Psoas muscle (tissue), 8 donors: ENCODE results near the gene HLA-A. TPM values are rescaled to one million over a fixed set of nuclear protein-coding genes. Genes with fewer than 3 reads are reported as not detected.
A peak's percentile ranks its signal among the peaks of the same experiment; 100 is the strongest.

Experiments
- ATAC-seq, 4 donors: fragments of 200-7000 bp; cut with Tn5 transposase; one replicate each; pipeline ENCODE4 v1.9.1; 2020; ENCODE audit warnings: moderate library complexity in 3 of 4, mild to moderate bottlenecking in 2 of 4
- DNase-seq, 2 donors: peaks; one replicate each; pipeline ENCODE4 v3.0.0-alpha.2; 2020
- H3K27ac ChIP-seq: fragments of 200-600 bp; one replicate; pipeline ENCODE4 v1.8.0; 2022
- H3K27me3 ChIP-seq, 3 donors: fragments of 200-600 bp in 1 of 3; one replicate each; pipeline versions ENCODE4 v1.6.1 to v1.8.0; 2013 to 2022; ENCODE audit warnings: low read length in 2 of 3, mild to moderate bottlenecking in 2 of 3, moderate library complexity in 1 of 3; ENCODE audit not compliant: insufficient read depth in 3 of 3
- H3K36me3 ChIP-seq, 2 donors: fragments of 200-600 bp in 1 of 2; one replicate each; pipeline versions ENCODE4 v1.6.1 to v1.8.0; 2013 to 2022; ENCODE audit warnings: low read depth in 1 of 2, mild to moderate bottlenecking in 1 of 2, moderate library complexity in 1 of 2; ENCODE audit not compliant: insufficient read depth in 1 of 2
- H3K4me1 ChIP-seq: fragments of 200-600 bp; one replicate; pipeline ENCODE4 v1.8.0; 2022
- H3K4me3 ChIP-seq: fragments of 200-600 bp; one replicate; pipeline ENCODE4 v1.8.0; 2022; ENCODE audit warnings: mild to moderate bottlenecking
- H3K9me3 ChIP-seq: fragments of 200-600 bp; one replicate; pipeline ENCODE4 v1.8.0; 2022
- WGBS, 3 donors: extraction: QIAGEN DNeasy Blood & Tissue Kit; methylation state at CpG; one replicate each; pipeline versions ENCODE4 v1.1.6 to v1.1.7; 2013; 5-methylcytosine and 5-hydroxymethylcytosine counted together
- intact Hi-C, 2 donors: fragments of 100-400 bp; cut with DNase I; formaldehyde crosslinking; loops; one replicate each; pipeline versions ENCODE4 v1.11.0 to v1.14.2; 2022
- polyA plus RNA-seq, 3 donors: library from polyadenylated mRNA; stranded (reverse); fragments of 200-250 nt; gene quantifications; one replicate each; pipeline ENCODE4 v1.2.3, GENCODE V29; 2013
- total RNA-seq, 4 donors: library from RNA; stranded (reverse); fragmentation: NEBNext Ultra II Directional in 2 of 4; extraction: Animal tissue kit (Norgen Biotek cat#: 25700) in 2 of 4; gene quantifications; one replicate each; pipeline versions ENCODE4 v1.2.1 to v1.2.4, GENCODE V29; 2021 to 2023
- TF ChIP-seq, protein P1 (sequence below): fragments of 200-600 bp; IDR thresholded peaks from one replicate; pipeline ENCODE4 v1.8.0; 2022; ENCODE audit warnings: antibody characterized with exemption
- donor health status: healthy with polysubstance abuse.
- donor health status: DM: no; HTN: no; CAD: no; lungs with moderate emphysema.
- donor health status: Bipolar disorder and iron deficiency.
- donor health status: healthy.
- donor health status: DM: yes; HTN: yes; CAD: no.
- donor health status: DM: no; HTN: no; CAD: no.
- donor health status: DM: no; HTN: no; CAD: no.
- donor health status: DM: yes; HTN: yes; CAD: no.

The HLA-A gene
- total and polyA plus RNA-seq, 7 donors, result 86.6 to 290 (median 165) TPM

DNA sequence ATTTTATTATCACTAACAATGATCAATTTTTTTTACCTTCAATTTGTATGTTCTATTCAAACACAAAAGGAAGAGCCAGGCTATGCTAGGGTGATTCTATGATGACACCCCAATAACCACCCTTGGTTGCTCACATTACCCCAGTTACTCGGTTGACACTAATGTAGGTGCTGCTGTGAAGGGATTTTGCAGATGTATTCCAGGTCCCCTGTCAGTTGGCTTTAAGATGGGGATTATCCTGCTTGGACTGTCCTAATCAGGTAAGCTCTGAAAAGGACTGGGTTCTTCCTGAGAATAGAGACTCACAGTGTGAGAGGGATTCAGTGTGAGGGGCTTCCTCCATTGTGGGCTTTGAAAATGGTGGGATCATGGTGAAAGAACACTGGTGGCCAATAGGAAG lies 11.9 kb downstream of the HLA-A start:
- H3K27ac ChIP-seq, result peak overlapping the region; percentile 71
- H3K4me1 ChIP-seq, result no peaks in the 10 kb centered on the region
- TF ChIP-seq, protein P1, sequence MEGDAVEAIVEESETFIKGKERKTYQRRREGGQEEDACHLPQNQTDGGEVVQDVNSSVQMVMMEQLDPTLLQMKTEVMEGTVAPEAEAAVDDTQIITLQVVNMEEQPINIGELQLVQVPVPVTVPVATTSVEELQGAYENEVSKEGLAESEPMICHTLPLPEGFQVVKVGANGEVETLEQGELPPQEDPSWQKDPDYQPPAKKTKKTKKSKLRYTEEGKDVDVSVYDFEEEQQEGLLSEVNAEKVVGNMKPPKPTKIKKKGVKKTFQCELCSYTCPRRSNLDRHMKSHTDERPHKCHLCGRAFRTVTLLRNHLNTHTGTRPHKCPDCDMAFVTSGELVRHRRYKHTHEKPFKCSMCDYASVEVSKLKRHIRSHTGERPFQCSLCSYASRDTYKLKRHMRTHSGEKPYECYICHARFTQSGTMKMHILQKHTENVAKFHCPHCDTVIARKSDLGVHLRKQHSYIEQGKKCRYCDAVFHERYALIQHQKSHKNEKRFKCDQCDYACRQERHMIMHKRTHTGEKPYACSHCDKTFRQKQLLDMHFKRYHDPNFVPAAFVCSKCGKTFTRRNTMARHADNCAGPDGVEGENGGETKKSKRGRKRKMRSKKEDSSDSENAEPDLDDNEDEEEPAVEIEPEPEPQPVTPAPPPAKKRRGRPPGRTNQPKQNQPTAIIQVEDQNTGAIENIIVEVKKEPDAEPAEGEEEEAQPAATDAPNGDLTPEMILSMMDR, result no peak
- no peaks in the 10 kb centered on the region for H3K27me3 ChIP-seq
- no peaks in the 10 kb centered on the region for H3K36me3 ChIP-seq
- DNase-seq, result no peak
- no peaks in the 10 kb centered on the region for H3K9me3 ChIP-seq
- WGBS, 3 donors, result 0 to 82% (median 0%) methylated on average over 1 of the region's 1 CpG
- ATAC-seq, result no peak
- intact Hi-C loops, result no loop called here
- no peak overlapping the region for H3K4me3 ChIP-seq

DNA sequence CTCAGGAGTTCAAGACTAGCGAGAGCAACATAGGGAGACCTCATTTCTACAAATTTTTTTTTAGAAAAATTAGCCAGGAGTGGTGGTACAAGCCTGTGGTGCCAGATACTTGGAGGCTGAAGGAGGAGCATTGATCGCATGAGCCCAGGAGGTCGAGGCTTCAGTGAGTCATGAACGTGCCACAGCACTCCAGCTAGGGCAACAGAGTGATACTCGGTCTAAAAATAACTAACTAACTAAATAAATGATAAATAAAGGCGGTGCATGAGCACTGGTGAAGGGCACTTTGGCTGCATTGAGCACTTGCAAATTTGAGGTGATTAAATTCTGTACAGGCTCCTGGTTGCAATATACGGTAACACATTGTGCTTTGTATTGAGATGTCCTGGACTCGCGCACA lies 13.5 kb downstream of the HLA-A start:
- WGBS, 3 donors, result 62 to 85% (median 66%) methylated on average over 9 of the region's 9 CpGs
- Histone ChIP-seq H3K4me1 (no peaks in the 10 kb centered on the region), H3K36me3 (no peaks in the 10 kb centered on the region), H3K27ac (peak overlapping the region; percentile 4), H3K9me3 (no peaks in the 10 kb centered on the region), H3K27me3 (no peaks in the 10 kb centered on the region), H3K4me3 (no peak overlapping the region)
- ATAC-seq (peak; percentile 35 to 49 (median 42)), DNase-seq (no peak)
- TF ChIP-seq, protein P1, result no peak
- intact Hi-C loops, result no loop called here

DNA sequence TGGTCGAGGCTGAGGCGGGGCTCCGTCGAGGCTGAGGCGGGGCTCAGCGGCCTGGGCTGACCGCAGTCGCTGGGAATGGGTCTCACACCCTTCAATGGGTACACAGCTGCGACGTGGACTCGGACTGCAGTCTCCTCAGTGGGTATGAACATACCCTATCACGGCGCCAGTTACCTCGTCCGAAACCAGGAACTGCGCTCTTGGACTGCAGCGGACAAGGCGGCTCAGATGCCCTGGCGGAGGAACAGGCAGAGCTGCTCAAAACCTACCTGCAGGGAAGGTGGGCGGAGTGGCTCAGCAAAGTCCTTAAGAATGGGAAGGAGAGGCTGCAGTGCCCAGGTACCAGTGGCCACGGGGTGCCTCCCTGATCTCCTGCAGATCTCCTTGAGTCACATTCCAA lies 14.2 kb downstream of the HLA-A start:
- H3K9me3 ChIP-seq, result no peaks in the 10 kb centered on the region
- TF ChIP-seq, protein P1, result no peak
- ATAC-seq (no peak), DNase-seq (peak in 1 of 2 donors; percentile 46)
- WGBS, 3 donors, result 79 to 86% (median 84%) methylated on average over 21 of the region's 21 CpGs
- no peaks in the 10 kb centered on the region for H3K27me3 ChIP-seq
- no peaks in the 10 kb centered on the region for H3K36me3 ChIP-seq
- no peak overlapping the region for H3K4me3 ChIP-seq
- no peak overlapping the region for H3K27ac ChIP-seq
- intact Hi-C loops, result no loop called here
- H3K4me1 ChIP-seq, result no peaks in the 10 kb centered on the region

DNA sequence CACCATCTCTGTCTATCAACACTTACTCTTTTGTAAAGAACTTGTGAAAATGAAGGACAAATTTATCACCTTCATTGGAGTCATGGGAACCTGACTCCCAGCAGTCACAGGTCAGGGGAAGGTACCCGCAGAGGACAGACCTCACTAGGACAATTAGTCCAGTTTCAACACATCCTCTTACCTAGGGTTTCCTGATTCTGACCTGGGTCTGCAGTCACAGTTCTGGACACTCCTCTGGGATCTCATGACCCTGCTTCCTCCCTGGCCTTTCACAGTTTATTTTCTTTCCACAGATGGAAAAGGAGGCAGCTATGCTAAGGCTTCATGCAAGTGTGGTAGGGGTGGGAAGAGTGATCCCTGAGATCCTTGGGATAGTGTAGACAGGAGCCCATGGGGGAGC lies 15.7 kb downstream of the HLA-A start:
- intact Hi-C loops, result no loop called here
- TF ChIP-seq, protein P1, result no peak
- Histone ChIP-seq H3K4me3 (no peak overlapping the region), H3K4me1 (peaks cover 8% of the 10 kb centered on the region), H3K27ac (no peak overlapping the region), H3K27me3 (no peaks in the 10 kb centered on the region), H3K9me3 (no peaks in the 10 kb centered on the region), H3K36me3 (no peaks in the 10 kb centered on the region)
- DNase-seq (no peak), ATAC-seq (no peak)
- 83 to 92% (median 84%) methylated on average over 1 of the region's 1 CpG for WGBS, 3 donors

- intact Hi-C loops, result no loop called here
- 54 to 82% (median 78%) methylated on average over 2 of the region's 2 CpGs for WGBS, 3 donors
Observed at GRCh38 chr6:29958921-29959320, 16.6 kb downstream of the HLA-A start.

More at GRCh38 chr6:29958921-29959320, 16.6 kb downstream of the HLA-A start:
- Histone ChIP-seq H3K9me3 (no peaks in the 10 kb centered on the region), H3K27ac (no peak overlapping the region), H3K27me3 (no peaks in the 10 kb centered on the region), H3K4me3 (no peak overlapping the region), H3K4me1 (peaks cover 8% of the 10 kb centered on the region), H3K36me3 (no peaks in the 10 kb centered on the region)
- ATAC-seq, result no peak
- TF ChIP-seq, protein P1, result no peak
- no peak for DNase-seq
